GM12878 (cell line): ENCODE data around the gene STYXL1. TPM values are rescaled to one million over a fixed set of nuclear protein-coding genes. Genes with fewer than 3 reads are reported as not detected.

ENCODE experiments used
- CBFB ChIP-seq: IDR thresholded peaks from 2 replicates; pipeline ENCODE4 v1.6.1; 2016; ENCODE audit warnings: antibody characterized with exemption, low read depth
- CREB1 ChIP-seq: IDR thresholded peaks from 2 replicates; pipeline ENCODE4 v1.6.1; 2012; ENCODE audit warnings: low read depth, mild to moderate bottlenecking, inconsistent platforms
- CREM ChIP-seq: IDR thresholded peaks from 2 replicates; pipeline ENCODE4 v1.6.1; 2014; ENCODE audit warnings: antibody characterized with exemption, low read depth
- DPF2 ChIP-seq: fragments of 450-650 bp; IDR thresholded peaks from 2 replicates; pipeline ENCODE4 v1.6.1; 2017; ENCODE audit warnings: mild to moderate bottlenecking
- ESRRA ChIP-seq: IDR thresholded peaks from 2 replicates; pipeline ENCODE4 v1.6.1; 2012; ENCODE audit warnings: mild to moderate bottlenecking, low read length, improper control_type of control experiment
- FOXK2 ChIP-seq: fragments of 450-650 bp; IDR thresholded peaks from 2 replicates; pipeline ENCODE4 v1.6.1; 2017; ENCODE audit warnings: mild to moderate bottlenecking, moderate library complexity
- HDAC6 ChIP-seq: fragments of 200-600 bp; sonication (generic); IDR thresholded peaks from one replicate; pipeline ENCODE4 v1.8.0; 2017; ENCODE audit warnings: antibody characterized with exemption; ENCODE audit not compliant: unreplicated experiment
- JUND ChIP-seq: IDR thresholded peaks from 2 replicates; pipeline ENCODE4 v1.6.1; 2012; ENCODE audit warnings: low read depth, mild to moderate bottlenecking, low read length, improper control_type of control experiment, moderate library complexity
- MXI1 ChIP-seq: fragments of 150-350 bp; IDR thresholded peaks from 2 replicates; pipeline ENCODE4 v1.6.1; 2011; ENCODE audit warnings: low read depth, mild to moderate bottlenecking, inconsistent platforms, low read length, improper control_type of control experiment
- NFYB ChIP-seq: IDR thresholded peaks from 2 replicates; pipeline ENCODE4 v1.6.1; 2011; ENCODE audit warnings: low read depth, mild to moderate bottlenecking, low read length, improper control_type of control experiment, moderate library complexity; ENCODE audit not compliant: insufficient read depth
- NR2F1 ChIP-seq: fragments of 450-650 bp; conservative IDR thresholded peaks from 2 replicates; pipeline ENCODE4 v1.6.1; 2017; ENCODE audit warnings: mild to moderate bottlenecking
- POU2F2 ChIP-seq: IDR thresholded peaks from 3 replicates; pipeline ENCODE4 v1.6.1; 2011; ENCODE audit warnings: low read depth, mild to moderate bottlenecking, low read length, borderline replicate concordance
- RELA ChIP-seq: fragments of 450-650 bp; IDR thresholded peaks from 2 replicates; pipeline ENCODE4 v1.8.0; 2014; ENCODE audit warnings: borderline replicate concordance; ENCODE audit not compliant: partially characterized antibody
- SMC3 ChIP-seq: IDR thresholded peaks from 2 replicates; pipeline ENCODE4 v1.6.1; 2011; ENCODE audit warnings: low read length, improper control_type of control experiment, borderline replicate concordance
- SP1 ChIP-seq: IDR thresholded peaks from one replicate; pipeline ENCODE4 v1.6.1; 2011; ENCODE audit warnings: low read depth, low read length
- SPI1 ChIP-seq: IDR thresholded peaks from 2 replicates; pipeline ENCODE4 v1.6.1; 2011; ENCODE audit warnings: low read depth, mild to moderate bottlenecking, low read length, moderate library complexity, borderline replicate concordance; ENCODE audit not compliant: insufficient read depth
- polyA plus RNA-seq, 11 experiments: library from polyadenylated mRNA; depleted of rRNA in 4 of 11; unstranded in 6 of 11; stranded (reverse) in 5 of 11; fragments of >200 nt; fragmentation: Nextera tagmentation in 4 of 11; fragmentation: Illumina TruSeq in 1 of 11; extraction: Ambion mirVana in 4 of 11; extraction: Trizol in 1 of 11; gene quantifications; 1 replicate in 1 of 11; 2 replicates in 10 of 11; pipeline versions ENCODE4 v1.2.1 to v1.2.3, GENCODE V29; 2011 to 2016; ENCODE audit warnings: inconsistent platforms in 2 of 11, missing spikeins in 2 of 11, low read depth in 1 of 11
- total RNA-seq, 4 experiments: library from RNA; depleted of rRNA in 3 of 4; stranded (reverse); fragments of >200 nt in 3 of 4; fragmentation: Illumina TruSeq in 1 of 4; extraction: Trizol in 1 of 4; gene quantifications; 2 replicates each; pipeline versions ENCODE4 v1.2.1 to v1.2.3, GENCODE V29; 2013 to 2021
- TF ChIP-seq, protein P1 (sequence below): fragments of 150-350 bp; IDR thresholded peaks from 2 replicates; pipeline ENCODE4 v1.6.1; 2014; ENCODE audit warnings: mild to moderate bottlenecking, low read depth, low read length
- TF ChIP-seq, protein P2 (sequence below): fragments of 450-650 bp; IDR thresholded peaks from 2 replicates; pipeline ENCODE4 v1.6.1; 2017; ENCODE audit warnings: mild to moderate bottlenecking
- TF ChIP-seq, protein P3 (sequence below): fragments of 450-650 bp; formaldehyde crosslinking; IDR thresholded peaks from 2 replicates; pipeline ENCODE4 v1.5.0; 2022; ENCODE audit warnings: mild to moderate bottlenecking, missing genetic modification characterization

Gene STYXL1
- total and polyA plus RNA-seq, 10 of the 15 experiments (the other 5 are each of a cell fraction or from before 2014, with no cell fraction given): 18.4 to 65.9 (median 40.7) TPM

- TF ChIP-seq CBFB: peak; percentile 99
- TF ChIP-seq CREM: peak; percentile 43; the same call in 1 of the 2 replicates
- no peak for TF ChIP-seq JUND
- peak; percentile 84; the same call in 1 of the 2 replicates for TF ChIP-seq MXI1
- peak; percentile 56; the same call in 1 of the 2 replicates for TF ChIP-seq ESRRA
- peak; percentile 62; the same call in 1 of the 2 replicates for TF ChIP-seq CREB1
- TF ChIP-seq NFYB: no peak
- TF ChIP-seq RELA: peak; percentile 58
- TF ChIP-seq DPF2: peak; percentile 73
- TF ChIP-seq, protein P1, sequence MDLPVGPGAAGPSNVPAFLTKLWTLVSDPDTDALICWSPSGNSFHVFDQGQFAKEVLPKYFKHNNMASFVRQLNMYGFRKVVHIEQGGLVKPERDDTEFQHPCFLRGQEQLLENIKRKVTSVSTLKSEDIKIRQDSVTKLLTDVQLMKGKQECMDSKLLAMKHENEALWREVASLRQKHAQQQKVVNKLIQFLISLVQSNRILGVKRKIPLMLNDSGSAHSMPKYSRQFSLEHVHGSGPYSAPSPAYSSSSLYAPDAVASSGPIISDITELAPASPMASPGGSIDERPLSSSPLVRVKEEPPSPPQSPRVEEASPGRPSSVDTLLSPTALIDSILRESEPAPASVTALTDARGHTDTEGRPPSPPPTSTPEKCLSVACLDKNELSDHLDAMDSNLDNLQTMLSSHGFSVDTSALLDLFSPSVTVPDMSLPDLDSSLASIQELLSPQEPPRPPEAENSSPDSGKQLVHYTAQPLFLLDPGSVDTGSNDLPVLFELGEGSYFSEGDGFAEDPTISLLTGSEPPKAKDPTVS: no peak
- TF ChIP-seq NR2F1: peak; percentile 94
- no peak for TF ChIP-seq SMC3
- TF ChIP-seq POU2F2: peak; percentile 70; the same call in 1 of the 3 replicates
- TF ChIP-seq FOXK2: no peak
- TF ChIP-seq, protein P2, sequence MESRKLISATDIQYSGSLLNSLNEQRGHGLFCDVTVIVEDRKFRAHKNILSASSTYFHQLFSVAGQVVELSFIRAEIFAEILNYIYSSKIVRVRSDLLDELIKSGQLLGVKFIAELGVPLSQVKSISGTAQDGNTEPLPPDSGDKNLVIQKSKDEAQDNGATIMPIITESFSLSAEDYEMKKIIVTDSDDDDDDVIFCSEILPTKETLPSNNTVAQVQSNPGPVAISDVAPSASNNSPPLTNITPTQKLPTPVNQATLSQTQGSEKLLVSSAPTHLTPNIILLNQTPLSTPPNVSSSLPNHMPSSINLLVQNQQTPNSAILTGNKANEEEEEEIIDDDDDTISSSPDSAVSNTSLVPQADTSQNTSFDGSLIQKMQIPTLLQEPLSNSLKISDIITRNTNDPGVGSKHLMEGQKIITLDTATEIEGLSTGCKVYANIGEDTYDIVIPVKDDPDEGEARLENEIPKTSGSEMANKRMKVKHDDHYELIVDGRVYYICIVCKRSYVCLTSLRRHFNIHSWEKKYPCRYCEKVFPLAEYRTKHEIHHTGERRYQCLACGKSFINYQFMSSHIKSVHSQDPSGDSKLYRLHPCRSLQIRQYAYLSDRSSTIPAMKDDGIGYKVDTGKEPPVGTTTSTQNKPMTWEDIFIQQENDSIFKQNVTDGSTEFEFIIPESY: 0 out of 2 replicates have a peak, but pooled peaks have one; percentile 46
- TF ChIP-seq SPI1: peak; percentile 6; the same call in 1 of the 2 replicates
- TF ChIP-seq, protein P3, sequence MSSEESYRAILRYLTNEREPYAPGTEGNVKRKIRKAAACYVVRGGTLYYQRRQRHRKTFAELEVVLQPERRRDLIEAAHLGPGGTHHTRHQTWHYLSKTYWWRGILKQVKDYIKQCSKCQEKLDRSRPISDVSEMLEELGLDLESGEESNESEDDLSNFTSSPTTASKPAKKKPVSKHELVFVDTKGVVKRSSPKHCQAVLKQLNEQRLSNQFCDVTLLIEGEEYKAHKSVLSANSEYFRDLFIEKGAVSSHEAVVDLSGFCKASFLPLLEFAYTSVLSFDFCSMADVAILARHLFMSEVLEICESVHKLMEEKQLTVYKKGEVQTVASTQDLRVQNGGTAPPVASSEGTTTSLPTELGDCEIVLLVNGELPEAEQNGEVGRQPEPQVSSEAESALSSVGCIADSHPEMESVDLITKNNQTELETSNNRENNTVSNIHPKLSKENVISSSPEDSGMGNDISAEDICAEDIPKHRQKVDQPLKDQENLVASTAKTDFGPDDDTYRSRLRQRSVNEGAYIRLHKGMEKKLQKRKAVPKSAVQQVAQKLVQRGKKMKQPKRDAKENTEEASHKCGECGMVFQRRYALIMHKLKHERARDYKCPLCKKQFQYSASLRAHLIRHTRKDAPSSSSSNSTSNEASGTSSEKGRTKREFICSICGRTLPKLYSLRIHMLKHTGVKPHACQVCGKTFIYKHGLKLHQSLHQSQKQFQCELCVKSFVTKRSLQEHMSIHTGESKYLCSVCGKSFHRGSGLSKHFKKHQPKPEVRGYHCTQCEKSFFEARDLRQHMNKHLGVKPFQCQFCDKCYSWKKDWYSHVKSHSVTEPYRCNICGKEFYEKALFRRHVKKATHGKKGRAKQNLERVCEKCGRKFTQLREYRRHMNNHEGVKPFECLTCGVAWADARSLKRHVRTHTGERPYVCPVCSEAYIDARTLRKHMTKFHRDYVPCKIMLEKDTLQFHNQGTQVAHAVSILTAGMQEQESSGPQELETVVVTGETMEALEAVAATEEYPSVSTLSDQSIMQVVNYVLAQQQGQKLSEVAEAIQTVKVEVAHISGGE (CRISPR knock-in tag): peak; percentile 83
- peak; percentile 20 for TF ChIP-seq SP1
- no peak for TF ChIP-seq HDAC6
These were observed at the start of gene STYXL1, which contains the start of gene MDH2 (continued) for GRCh38 chr7:76047811-76048667.
